ENCODE data around the gene PAX8. TPM values are rescaled to one million over a fixed set of nuclear protein-coding genes. Genes with fewer than 3 reads are reported as not detected.
A peak's percentile ranks its signal among the peaks of the same experiment; 100 is the strongest.

The PAX8 gene
- total RNA-seq, 1 donor from 2014 or later: not detected

GRCh38 chr2:113207021-113207420, 71.7 kb downstream of the PAX8 start:
- DNase-seq (ENCODE audit: low read depth) (no peak), FAIRE-seq (no peak)
- TF ChIP-seq CTCF (IDR thresholded peaks at IDR 0.05; ENCODE audit: insufficient read depth, low read length, severe bottlenecking): no peak
- Histone ChIP-seq H3K36me3 (ENCODE audit: control insufficient read depth, insufficient read depth, low read length) (peaks cover 3% of the 10 kb centered on the region), H3K27me3 (ENCODE audit: control insufficient read depth, insufficient read depth, low read length) (no peaks in the 10 kb centered on the region), H3K4me3 (ENCODE audit: low read depth, low read length) (no peak overlapping the region)

GRCh38 chr2:113206251-113206650, 72.5 kb downstream of the PAX8 start:
- Histone ChIP-seq H3K4me3 (ENCODE audit: low read depth, low read length) (no peak overlapping the region), H3K36me3 (ENCODE audit: control insufficient read depth, insufficient read depth, low read length) (peaks cover 5% of the 10 kb centered on the region), H3K27me3 (ENCODE audit: control insufficient read depth, insufficient read depth, low read length) (no peaks in the 10 kb centered on the region)
- no peak for TF ChIP-seq CTCF (IDR thresholded peaks at IDR 0.05; ENCODE audit: insufficient read depth, low read length, severe bottlenecking)
- DNase-seq (ENCODE audit: low read depth) (no peak), FAIRE-seq (peak; percentile 64)

DNA sequence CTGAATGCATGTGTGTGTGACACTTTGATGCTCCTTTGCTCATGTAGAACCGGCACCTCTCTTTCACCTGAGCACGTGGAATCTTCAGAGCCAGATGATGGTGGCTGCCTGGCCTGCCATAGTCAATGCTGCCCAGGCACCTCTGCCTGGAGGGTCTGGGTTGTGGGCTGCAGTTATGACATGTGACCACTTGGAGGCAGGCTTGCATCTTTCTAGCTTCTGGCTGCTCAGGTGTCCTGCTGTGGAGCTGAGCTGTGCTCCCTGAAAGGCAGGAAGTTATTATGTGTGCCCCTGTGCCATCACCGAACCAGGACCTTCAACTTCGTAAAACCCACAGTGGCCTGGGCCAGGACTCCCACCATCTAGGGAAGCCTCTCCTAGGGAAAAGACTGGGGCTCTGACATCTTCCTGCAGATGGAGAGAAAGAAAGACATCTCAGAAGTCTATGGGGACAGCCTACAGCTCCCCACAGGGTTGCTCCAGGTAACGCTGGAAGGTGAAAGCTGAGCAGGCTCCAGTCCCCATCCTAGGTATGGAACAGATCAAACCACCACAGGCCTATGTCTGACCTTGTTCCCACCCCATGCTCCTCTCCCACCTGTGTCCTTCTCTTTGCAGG, 74.7 kb downstream of the PAX8 start:
- Histone ChIP-seq H3K36me3 (ENCODE audit: control insufficient read depth, insufficient read depth, low read length) (peaks cover 13% of the 10 kb centered on the region), H3K4me3 (ENCODE audit: low read depth, low read length) (no peak overlapping the region), H3K27me3 (ENCODE audit: control insufficient read depth, insufficient read depth, low read length) (no peaks in the 10 kb centered on the region)
- TF ChIP-seq CTCF (IDR thresholded peaks at IDR 0.05; ENCODE audit: insufficient read depth, low read length, severe bottlenecking): peak; percentile 95
- FAIRE-seq: no peak
- DNase-seq (ENCODE audit: low read depth): peak; percentile 66

DNA sequence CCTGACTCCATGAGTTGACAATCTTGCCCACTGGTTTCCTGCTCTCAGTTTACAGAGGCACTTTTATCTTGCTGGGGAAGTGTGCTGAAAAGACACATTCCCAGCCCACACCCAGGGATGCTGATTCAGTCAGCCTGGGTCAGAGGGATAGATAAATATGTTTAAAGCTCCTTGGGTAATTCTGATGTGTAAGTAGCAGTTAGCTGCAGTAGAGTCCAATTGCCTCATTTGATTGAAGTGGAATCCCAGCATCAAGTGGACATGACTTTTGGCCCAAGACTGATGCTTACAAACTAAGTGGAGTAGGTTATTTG, 75.5 kb downstream of the PAX8 start:
- Histone ChIP-seq H3K36me3 (ENCODE audit: control insufficient read depth, insufficient read depth, low read length) (peaks cover 13% of the 10 kb centered on the region), H3K4me3 (ENCODE audit: low read depth, low read length) (no peak overlapping the region), H3K27me3 (ENCODE audit: control insufficient read depth, insufficient read depth, low read length) (no peaks in the 10 kb centered on the region)
- no peak for FAIRE-seq
- TF ChIP-seq CTCF (IDR thresholded peaks at IDR 0.05; ENCODE audit: insufficient read depth, low read length, severe bottlenecking): no peak
- DNase-seq (ENCODE audit: low read depth): peak; percentile 23

- DNase-seq (ENCODE audit: low read depth): no peak
- FAIRE-seq: peak; percentile 55
- no peak overlapping the region for H3K4me3 ChIP-seq (ENCODE audit: low read depth, low read length)
- TF ChIP-seq CTCF (IDR thresholded peaks at IDR 0.05; ENCODE audit: insufficient read depth, low read length, severe bottlenecking): no peak
- H3K36me3 ChIP-seq (ENCODE audit: control insufficient read depth, insufficient read depth, low read length): peaks cover 13% of the 10 kb centered on the region
- no peaks in the 10 kb centered on the region for H3K27me3 ChIP-seq (ENCODE audit: control insufficient read depth, insufficient read depth, low read length)
These were observed 76.2 kb downstream of the PAX8 start for GRCh38 chr2:113202305-113203216.
